PFSK-1 (cell line): ENCODE measurements around the gene PARD6A.

Source experiments
- FOXP2 ChIP-seq: optimal IDR thresholded peaks from 2 replicates; pipeline ENCODE3; 2011; ENCODE audit warnings: borderline replicate concordance, control low read depth, inconsistent platforms; ENCODE audit not compliant: insufficient read depth; ENCODE audit errors: extremely low read length, extremely low read depth
- POLR2AphosphoS5 ChIP-seq: IDR thresholded peaks from 2 replicates; pipeline ENCODE4 v1.6.1; 2012; ENCODE audit warnings: low read depth, mild to moderate bottlenecking, control low read depth, low read length, moderate library complexity
- SIN3A ChIP-seq: IDR thresholded peaks from 2 replicates; pipeline ENCODE4 v1.6.1; 2012; ENCODE audit warnings: mild to moderate bottlenecking, low read length, moderate library complexity, borderline replicate concordance; ENCODE audit not compliant: insufficient read depth
- TAF1 ChIP-seq: IDR thresholded peaks from 2 replicates; pipeline ENCODE4 v1.6.1; 2012; ENCODE audit warnings: low read length, control low read depth, borderline replicate concordance; ENCODE audit not compliant: insufficient read depth
- TF ChIP-seq, protein P1 (sequence below), 2 experiments: IDR thresholded peaks; 2 replicates each; pipeline versions ENCODE4 v1.6.1 to v1.8.0; 2011 to 2012; ENCODE audit warnings: low read depth in 2 of 2, low read length in 2 of 2, control low read depth in 1 of 2, inconsistent platforms in 1 of 2, mild to moderate bottlenecking in 1 of 2, moderate library complexity in 1 of 2; ENCODE audit not compliant: insufficient read depth in 1 of 2

DNA sequence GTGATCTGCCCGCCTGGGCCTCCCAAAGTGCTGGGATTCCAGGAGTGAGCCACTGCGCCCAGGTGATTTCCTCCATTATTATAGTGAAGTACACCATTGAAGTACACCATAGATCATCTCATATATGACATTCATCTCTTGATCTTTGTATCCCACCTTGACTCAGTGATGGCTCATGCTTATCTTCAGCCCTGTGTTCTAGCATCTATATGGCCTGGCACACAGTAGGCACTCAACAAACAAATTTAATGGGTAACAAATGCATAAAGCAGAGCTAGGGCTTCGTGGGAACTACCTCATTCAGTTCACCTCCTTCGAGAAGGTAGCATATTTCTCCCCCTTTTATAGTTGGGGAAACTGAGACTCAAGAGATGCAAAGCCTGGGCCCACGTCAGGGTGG lies 4.8 kb downstream of the PARD6A start:
- TF ChIP-seq POLR2AphosphoS5 (no peak), TAF1 (no peak), SIN3A (no peak), FOXP2 (no peak)
- TF ChIP-seq, protein P1, sequence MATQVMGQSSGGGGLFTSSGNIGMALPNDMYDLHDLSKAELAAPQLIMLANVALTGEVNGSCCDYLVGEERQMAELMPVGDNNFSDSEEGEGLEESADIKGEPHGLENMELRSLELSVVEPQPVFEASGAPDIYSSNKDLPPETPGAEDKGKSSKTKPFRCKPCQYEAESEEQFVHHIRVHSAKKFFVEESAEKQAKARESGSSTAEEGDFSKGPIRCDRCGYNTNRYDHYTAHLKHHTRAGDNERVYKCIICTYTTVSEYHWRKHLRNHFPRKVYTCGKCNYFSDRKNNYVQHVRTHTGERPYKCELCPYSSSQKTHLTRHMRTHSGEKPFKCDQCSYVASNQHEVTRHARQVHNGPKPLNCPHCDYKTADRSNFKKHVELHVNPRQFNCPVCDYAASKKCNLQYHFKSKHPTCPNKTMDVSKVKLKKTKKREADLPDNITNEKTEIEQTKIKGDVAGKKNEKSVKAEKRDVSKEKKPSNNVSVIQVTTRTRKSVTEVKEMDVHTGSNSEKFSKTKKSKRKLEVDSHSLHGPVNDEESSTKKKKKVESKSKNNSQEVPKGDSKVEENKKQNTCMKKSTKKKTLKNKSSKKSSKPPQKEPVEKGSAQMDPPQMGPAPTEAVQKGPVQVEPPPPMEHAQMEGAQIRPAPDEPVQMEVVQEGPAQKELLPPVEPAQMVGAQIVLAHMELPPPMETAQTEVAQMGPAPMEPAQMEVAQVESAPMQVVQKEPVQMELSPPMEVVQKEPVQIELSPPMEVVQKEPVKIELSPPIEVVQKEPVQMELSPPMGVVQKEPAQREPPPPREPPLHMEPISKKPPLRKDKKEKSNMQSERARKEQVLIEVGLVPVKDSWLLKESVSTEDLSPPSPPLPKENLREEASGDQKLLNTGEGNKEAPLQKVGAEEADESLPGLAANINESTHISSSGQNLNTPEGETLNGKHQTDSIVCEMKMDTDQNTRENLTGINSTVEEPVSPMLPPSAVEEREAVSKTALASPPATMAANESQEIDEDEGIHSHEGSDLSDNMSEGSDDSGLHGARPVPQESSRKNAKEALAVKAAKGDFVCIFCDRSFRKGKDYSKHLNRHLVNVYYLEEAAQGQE (IDR thresholded peaks at IDR 0.05; ENCODE audit: insufficient read depth in 1 of 2, low read depth in 2 of 2, low read length in 2 of 2), result no peak
